HG02610 (cell line): Measurements from ENCODE around the gene TNK1.
A peak's percentile ranks its signal among the peaks of the same experiment; 100 is the strongest.

Source experiments
- ATAC-seq: cut with Tn5 transposase; IDR thresholded peaks from one replicate; pipeline ENCODE4 v1.9.1; 2021; ENCODE audit warnings: mild to moderate bottlenecking, moderate library complexity; ENCODE audit not compliant: unreplicated experiment

TNK1 gene

GRCh38 chr17:7431231-7431630 is 50.3 kb downstream of the TNK1 start:
- ATAC-seq, result no peak

- no peak for ATAC-seq
Measured at GRCh38 chr17:7432296-7432695, 51.4 kb downstream of the TNK1 start.

GRCh38 chr17:7435676-7436555 is 55.0 kb downstream of the TNK1 start:
- peak; percentile 8 for ATAC-seq

- ATAC-seq, result no peak
Measured at GRCh38 chr17:7436556-7437368, 55.9 kb downstream of the TNK1 start.

- ATAC-seq, result no peak
Measured at GRCh38 chr17:7437369-7437863, 56.5 kb downstream of the TNK1 start.

GRCh38 chr17:7437950-7438614 is 57.2 kb downstream of the TNK1 start:
- no peak for ATAC-seq

- no peak for ATAC-seq
Measured at GRCh38 chr17:7438656-7439460, 58.0 kb downstream of the TNK1 start.
